ENCODE data around the gene THSD7B.

DNA sequence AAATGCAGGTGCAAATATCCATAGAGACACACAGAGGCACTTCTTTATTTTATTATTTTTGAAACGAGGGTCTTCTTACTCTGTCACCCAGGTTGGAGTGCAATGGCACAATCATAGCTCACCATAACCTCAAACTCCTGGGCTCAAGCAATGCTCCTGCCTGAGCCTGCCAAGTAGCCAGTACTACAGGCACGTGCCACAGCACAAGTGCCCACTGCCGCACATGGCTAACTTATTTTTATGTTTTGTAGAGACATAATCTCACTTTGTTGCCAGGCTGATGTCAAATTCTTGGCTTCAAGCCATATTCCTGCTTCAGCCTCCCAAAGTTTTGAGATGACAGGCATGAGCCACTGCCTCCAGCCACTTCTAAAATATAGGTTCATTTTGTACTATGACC, 537.6 kb downstream of the THSD7B start:
- no peak for TF ChIP-seq CTCF (IDR thresholded peaks at IDR 0.05; ENCODE audit: poor library complexity, severe bottlenecking)
- no peak for TF ChIP-seq TAF1 (IDR thresholded peaks at IDR 0.05; ENCODE audit: low read depth)
- no peak for TF ChIP-seq POLR2AphosphoS5 (IDR thresholded peaks at IDR 0.05)
- no peak for TF ChIP-seq REST (IDR thresholded peaks at IDR 0.05; ENCODE audit: borderline replicate concordance)
- TF ChIP-seq RAD21 (conservative IDR thresholded peaks at IDR 0.05): no peak
- TF ChIP-seq SMC3 (conservative IDR thresholded peaks at IDR 0.05; ENCODE audit: poor library complexity): no peak
- TF ChIP-seq EZH2 (IDR thresholded peaks at IDR 0.05; ENCODE audit: borderline replicate concordance, insufficient read depth, low read length, poor library complexity, severe bottlenecking): no peak
- no peak for TF ChIP-seq MXI1 (conservative IDR thresholded peaks at IDR 0.05; ENCODE audit: poor library complexity, severe bottlenecking)
- no peak for TF ChIP-seq EP300 (conservative IDR thresholded peaks at IDR 0.05; ENCODE audit: poor library complexity, severe bottlenecking)
